HepG2 (cell line): ENCODE results near the gene ZBTB46.

Experiments
- FOSL2 ChIP-seq: sonication (generic); formaldehyde crosslinking; IDR thresholded peaks from 2 replicates; pipeline ENCODE4 v1.4.0; 2020; ENCODE audit warnings: missing genetic modification reagents
- HCFC1 ChIP-seq: fragments of 150-350 bp; IDR thresholded peaks from 2 replicates; pipeline ENCODE4 v1.6.1; 2014; ENCODE audit warnings: low read depth, low read length
- POLR2A ChIP-seq, 2 experiments: IDR thresholded peaks; 2 replicates each; pipeline ENCODE4 v1.6.1; 2011; ENCODE audit warnings: low read depth in 2 of 2, low read length in 2 of 2, mild to moderate bottlenecking in 1 of 2, moderate library complexity in 1 of 2; ENCODE audit not compliant: insufficient read depth in 1 of 2
- RFX1 ChIP-seq: fragments of 450-650 bp; IDR thresholded peaks from 2 replicates; pipeline ENCODE4 v1.6.1; 2017
- SETDB1 ChIP-seq: sonication (generic); formaldehyde crosslinking; IDR thresholded peaks from 2 replicates; pipeline ENCODE4 v1.5.1; 2020; ENCODE audit warnings: missing genetic modification reagents, mild to moderate bottlenecking, borderline replicate concordance
- SMARCE1 ChIP-seq: fragments of 450-650 bp; IDR thresholded peaks from 2 replicates; pipeline ENCODE4 v1.6.1; 2017; ENCODE audit warnings: borderline replicate concordance
- TGIF2 ChIP-seq: IDR thresholded peaks from 2 replicates; pipeline ENCODE4 v1.6.1; 2016; ENCODE audit warnings: control low read depth, missing compliant biosample characterization
- ZNF331 ChIP-seq: sonication (generic); formaldehyde crosslinking; IDR thresholded peaks from 2 replicates; pipeline ENCODE4 v1.4.0; 2020; ENCODE audit warnings: missing genetic modification reagents
- ZNF333 ChIP-seq: sonication (generic); formaldehyde crosslinking; IDR thresholded peaks from 2 replicates; pipeline ENCODE4 v1.4.0; 2020; ENCODE audit warnings: mild to moderate bottlenecking, missing genetic modification reagents, borderline replicate concordance
- TF ChIP-seq, protein P1 (sequence below): sonication (generic); formaldehyde crosslinking; IDR thresholded peaks from 2 replicates; pipeline ENCODE4 v1.4.0; 2020; ENCODE audit warnings: missing genetic modification reagents
- TF ChIP-seq, protein P2 (sequence below): sonication (generic); formaldehyde crosslinking; IDR thresholded peaks from 2 replicates; pipeline ENCODE4 v1.5.0; 2020; ENCODE audit warnings: mild to moderate bottlenecking, missing genetic modification reagents, moderate library complexity
- TF ChIP-seq, protein P3 (sequence below): sonication (generic); formaldehyde crosslinking; IDR thresholded peaks from 2 replicates; pipeline ENCODE4 v1.5.0; 2020; ENCODE audit warnings: mild to moderate bottlenecking, missing genetic modification reagents, borderline replicate concordance
- TF ChIP-seq, protein P4 (sequence below), 2 experiments: sonication (generic) in 1 of 2; formaldehyde crosslinking in 1 of 2; IDR thresholded peaks; 2 replicates each; pipeline versions ENCODE4 v1.5.1 to v1.6.1; 2011 to 2020; ENCODE audit warnings: borderline replicate concordance in 1 of 2, low read depth in 1 of 2, low read length in 1 of 2, mild to moderate bottlenecking in 1 of 2, missing genetic modification reagents in 1 of 2, moderate library complexity in 1 of 2

DNA sequence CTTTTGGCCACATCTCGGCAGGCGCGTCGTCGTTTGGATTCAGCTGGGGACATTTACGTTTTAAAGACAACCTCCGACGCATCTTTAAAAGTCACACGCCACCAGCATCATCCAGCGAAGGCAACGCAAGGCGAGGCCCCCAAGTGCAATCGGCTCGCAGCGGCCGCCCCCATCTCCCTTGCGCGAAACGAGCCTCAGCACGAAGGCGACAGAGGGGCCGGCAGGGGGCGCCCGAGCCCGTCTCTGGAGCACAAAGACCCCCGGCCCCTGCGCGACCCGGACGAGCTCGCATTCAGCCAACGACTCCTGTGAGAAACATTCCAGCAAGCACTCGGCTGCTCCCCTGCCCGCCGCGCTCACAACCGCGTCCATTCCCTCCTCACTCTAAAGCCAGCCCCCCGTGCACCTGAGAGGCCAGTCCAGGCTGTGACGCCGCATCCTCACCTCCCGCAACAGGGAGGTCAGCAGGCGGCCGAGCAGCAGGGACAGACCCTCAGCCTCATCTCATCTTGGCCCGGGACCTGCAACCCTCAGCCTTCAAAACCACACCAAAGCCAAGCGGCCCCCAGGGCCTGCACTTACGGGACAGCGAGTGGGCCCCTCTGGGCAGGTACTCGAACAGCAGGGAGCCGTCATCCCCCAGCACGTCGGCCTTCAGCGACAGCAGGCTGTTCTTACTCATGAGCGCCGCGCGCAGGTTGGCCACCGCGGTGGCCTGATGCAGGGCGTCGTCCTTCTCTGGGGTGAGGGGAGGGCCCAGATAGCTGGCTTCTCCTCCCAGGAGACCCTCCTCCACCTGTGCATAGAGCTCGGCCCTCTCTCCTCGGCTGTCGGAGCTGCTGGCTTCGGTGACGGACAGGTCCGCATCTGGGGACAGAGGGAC, 55.7 kb downstream of the ZBTB46 start:
- TF ChIP-seq POLR2A (IDR thresholded peaks at IDR 0.05; ENCODE audit: insufficient read depth in 1 of 2, low read depth in 2 of 2, low read length in 2 of 2): no peak
- no peak for TF ChIP-seq SMARCE1
- no peak for TF ChIP-seq TGIF2
- TF ChIP-seq SETDB1 (CRISPR knock-in tag): no peak
- no peak for TF ChIP-seq RFX1
- no peak for TF ChIP-seq FOSL2 (CRISPR knock-in tag)
- TF ChIP-seq, protein P1, sequence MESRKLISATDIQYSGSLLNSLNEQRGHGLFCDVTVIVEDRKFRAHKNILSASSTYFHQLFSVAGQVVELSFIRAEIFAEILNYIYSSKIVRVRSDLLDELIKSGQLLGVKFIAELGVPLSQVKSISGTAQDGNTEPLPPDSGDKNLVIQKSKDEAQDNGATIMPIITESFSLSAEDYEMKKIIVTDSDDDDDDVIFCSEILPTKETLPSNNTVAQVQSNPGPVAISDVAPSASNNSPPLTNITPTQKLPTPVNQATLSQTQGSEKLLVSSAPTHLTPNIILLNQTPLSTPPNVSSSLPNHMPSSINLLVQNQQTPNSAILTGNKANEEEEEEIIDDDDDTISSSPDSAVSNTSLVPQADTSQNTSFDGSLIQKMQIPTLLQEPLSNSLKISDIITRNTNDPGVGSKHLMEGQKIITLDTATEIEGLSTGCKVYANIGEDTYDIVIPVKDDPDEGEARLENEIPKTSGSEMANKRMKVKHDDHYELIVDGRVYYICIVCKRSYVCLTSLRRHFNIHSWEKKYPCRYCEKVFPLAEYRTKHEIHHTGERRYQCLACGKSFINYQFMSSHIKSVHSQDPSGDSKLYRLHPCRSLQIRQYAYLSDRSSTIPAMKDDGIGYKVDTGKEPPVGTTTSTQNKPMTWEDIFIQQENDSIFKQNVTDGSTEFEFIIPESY: peak; percentile 100
- TF ChIP-seq, protein P2, sequence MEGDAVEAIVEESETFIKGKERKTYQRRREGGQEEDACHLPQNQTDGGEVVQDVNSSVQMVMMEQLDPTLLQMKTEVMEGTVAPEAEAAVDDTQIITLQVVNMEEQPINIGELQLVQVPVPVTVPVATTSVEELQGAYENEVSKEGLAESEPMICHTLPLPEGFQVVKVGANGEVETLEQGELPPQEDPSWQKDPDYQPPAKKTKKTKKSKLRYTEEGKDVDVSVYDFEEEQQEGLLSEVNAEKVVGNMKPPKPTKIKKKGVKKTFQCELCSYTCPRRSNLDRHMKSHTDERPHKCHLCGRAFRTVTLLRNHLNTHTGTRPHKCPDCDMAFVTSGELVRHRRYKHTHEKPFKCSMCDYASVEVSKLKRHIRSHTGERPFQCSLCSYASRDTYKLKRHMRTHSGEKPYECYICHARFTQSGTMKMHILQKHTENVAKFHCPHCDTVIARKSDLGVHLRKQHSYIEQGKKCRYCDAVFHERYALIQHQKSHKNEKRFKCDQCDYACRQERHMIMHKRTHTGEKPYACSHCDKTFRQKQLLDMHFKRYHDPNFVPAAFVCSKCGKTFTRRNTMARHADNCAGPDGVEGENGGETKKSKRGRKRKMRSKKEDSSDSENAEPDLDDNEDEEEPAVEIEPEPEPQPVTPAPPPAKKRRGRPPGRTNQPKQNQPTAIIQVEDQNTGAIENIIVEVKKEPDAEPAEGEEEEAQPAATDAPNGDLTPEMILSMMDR (CRISPR knock-in tag): peak; percentile 77
- TF ChIP-seq, protein P3, sequence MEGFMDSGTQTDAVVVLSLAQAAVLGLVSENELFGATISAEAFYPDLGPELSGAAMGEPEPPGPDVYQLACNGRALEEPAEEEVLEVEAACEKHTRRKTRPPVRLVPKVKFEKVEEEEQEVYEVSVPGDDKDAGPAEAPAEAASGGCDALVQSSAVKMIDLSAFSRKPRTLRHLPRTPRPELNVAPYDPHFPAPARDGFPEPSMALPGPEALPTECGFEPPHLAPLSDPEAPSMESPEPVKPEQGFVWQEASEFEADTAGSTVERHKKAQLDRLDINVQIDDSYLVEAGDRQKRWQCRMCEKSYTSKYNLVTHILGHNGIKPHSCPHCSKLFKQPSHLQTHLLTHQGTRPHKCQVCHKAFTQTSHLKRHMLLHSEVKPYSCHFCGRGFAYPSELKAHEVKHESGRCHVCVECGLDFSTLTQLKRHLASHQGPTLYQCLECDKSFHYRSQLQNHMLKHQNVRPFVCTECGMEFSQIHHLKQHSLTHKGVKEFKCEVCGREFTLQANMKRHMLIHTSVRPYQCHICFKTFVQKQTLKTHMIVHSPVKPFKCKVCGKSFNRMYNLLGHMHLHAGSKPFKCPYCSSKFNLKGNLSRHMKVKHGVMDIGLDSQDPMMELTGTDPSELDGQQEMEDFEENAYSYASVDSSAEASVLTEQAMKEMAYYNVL: no peak
- TF ChIP-seq ZNF331: no peak
- TF ChIP-seq ZNF333: no peak
- TF ChIP-seq, protein P4, sequence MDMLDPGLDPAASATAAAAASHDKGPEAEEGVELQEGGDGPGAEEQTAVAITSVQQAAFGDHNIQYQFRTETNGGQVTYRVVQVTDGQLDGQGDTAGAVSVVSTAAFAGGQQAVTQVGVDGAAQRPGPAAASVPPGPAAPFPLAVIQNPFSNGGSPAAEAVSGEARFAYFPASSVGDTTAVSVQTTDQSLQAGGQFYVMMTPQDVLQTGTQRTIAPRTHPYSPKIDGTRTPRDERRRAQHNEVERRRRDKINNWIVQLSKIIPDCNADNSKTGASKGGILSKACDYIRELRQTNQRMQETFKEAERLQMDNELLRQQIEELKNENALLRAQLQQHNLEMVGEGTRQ (IDR thresholded peaks at IDR 0.05; ENCODE audit: low read depth, low read length): no peak
- TF ChIP-seq, protein P4 (CRISPR knock-in tag; IDR thresholded peaks at IDR 0.05; ENCODE audit: borderline replicate concordance): no peak
- no peak for TF ChIP-seq HCFC1
